Activated CD4-positive, alpha-beta T cell treated with anti-CD3 and anti-CD28 coated beads, Interleukin-2, amount 10 ng/mL, durations not matched to agents 7 days and 5 days (primary cell): ENCODE measurements around the gene LMBR1L. TPM values are rescaled to one million over a fixed set of nuclear protein-coding genes. Genes with fewer than 3 reads are reported as not detected.
A peak's percentile ranks its signal among the peaks of the same experiment; 100 is the strongest.

ENCODE experiments used
- CTCF ChIA-PET: fragments of 350-600 bp; sonication (Branson Sonifier 250); formaldehyde crosslinking; loops from one replicate; lab custom pipeline; 2021; ENCODE audit warnings: antibody characterized with exemption; lab: Charles Lee
- POLR2A ChIA-PET: fragments of 350-600 bp; sonication (Branson Sonifier 250); formaldehyde crosslinking; loops from one replicate; lab custom pipeline; 2021; ENCODE audit warnings: antibody characterized with exemption; lab: Charles Lee
- DNase-seq: peaks from one replicate; pipeline ENCODE4 v3.0.0-alpha.2; 2020
- H3K27ac Mint-ChIP-seq: one replicate; pipeline ENCODE4 v1.8.0; 2021; ENCODE audit warnings: mild to moderate bottlenecking, moderate library complexity, mixed read lengths
- H3K27me3 Mint-ChIP-seq: one replicate; pipeline ENCODE4 v1.8.0; 2021; ENCODE audit warnings: mixed read lengths
- H3K36me3 Mint-ChIP-seq: one replicate; pipeline ENCODE4 v1.8.0; 2021; ENCODE audit warnings: low read depth, mixed read lengths
- H3K4me1 Mint-ChIP-seq: one replicate; pipeline ENCODE4 v1.8.0; 2021; ENCODE audit warnings: mixed read lengths
- H3K4me3 Mint-ChIP-seq: one replicate; pipeline ENCODE4 v1.8.0; 2021; ENCODE audit warnings: mild to moderate bottlenecking, moderate library complexity, mixed read lengths
- H3K9me3 Mint-ChIP-seq: one replicate; pipeline ENCODE4 v1.8.0; 2021; ENCODE audit warnings: mixed read lengths
- total RNA-seq, 2 experiments: library from RNA; stranded (reverse); gene quantifications; one replicate each; pipeline ENCODE4 v1.2.3, GENCODE V29; 2021

The LMBR1L gene
- total RNA-seq, 2 experiments from 2014 or later = 60.3 to 62.3 TPM

GRCh38 chr12:49108958-49109404 lies 1.7 kb downstream of the LMBR1L start:
- H3K27me3 Mint-ChIP-seq = no peaks in the 10 kb centered on the region
- no peak for DNase-seq
- H3K36me3 Mint-ChIP-seq = peaks cover 9% of the 10 kb centered on the region
- peaks cover 28% of the 10 kb centered on the region for H3K4me1 Mint-ChIP-seq
- H3K9me3 Mint-ChIP-seq = no peaks in the 10 kb centered on the region
- H3K4me3 Mint-ChIP-seq = peak overlapping the region; percentile 96
- ChIA-PET POLR2A (interaction anchor here (1.0 to 2.8 kb wide), 2 partner anchors 9 to 22 kb away, joined by 8 to 9 read pairs; partner anchors contain the start of gene TUBA1B), CTCF (interaction anchor here (0.9 to 7.3 kb wide), 8 partner anchors 8 to 69 kb away, joined by 3 to 47 read pairs (median 8); partner anchors contain the start of genes DHH and TUBA1B)
- H3K27ac Mint-ChIP-seq = peak overlapping the region; percentile 94

GRCh38 chr12:49105504-49106084 lies 5.1 kb downstream of the LMBR1L start:
- Mint-ChIP-seq H3K27ac (no peak overlapping the region), H3K4me1 (peaks cover 21% of the 10 kb centered on the region), H3K9me3 (no peaks in the 10 kb centered on the region), H3K27me3 (no peaks in the 10 kb centered on the region), H3K36me3 (peaks cover 24% of the 10 kb centered on the region), H3K4me3 (no peak overlapping the region)
- ChIA-PET POLR2A (interaction anchor here (0.8 kb wide), 1 partner anchor 19 kb away, joined by 3 read pairs; no protein-coding TSS in a partner anchor), CTCF (interaction anchor here (1.3 to 5.1 kb wide), 8 partner anchors 8 to 165 kb away, joined by 3 to 28 read pairs (median 6); partner anchors contain the start of gene DHH)
- no peak for DNase-seq

GRCh38 chr12:49104822-49105221 lies 5.8 kb downstream of the LMBR1L start:
- H3K27ac Mint-ChIP-seq = no peak overlapping the region
- H3K4me3 Mint-ChIP-seq = no peak overlapping the region
- ChIA-PET POLR2A (interaction anchor here (0.8 kb wide), 1 partner anchor 20 kb away, joined by 3 read pairs; no protein-coding TSS in a partner anchor), CTCF (interaction anchor here (0.6 to 5.1 kb wide), 10 partner anchors 8 to 421 kb away, joined by 3 to 28 read pairs (median 4); partner anchors contain the start of gene DHH)
- no peaks in the 10 kb centered on the region for H3K27me3 Mint-ChIP-seq
- H3K4me1 Mint-ChIP-seq = peaks cover 20% of the 10 kb centered on the region
- no peak for DNase-seq
- H3K9me3 Mint-ChIP-seq = no peaks in the 10 kb centered on the region
- peaks cover 28% of the 10 kb centered on the region for H3K36me3 Mint-ChIP-seq

GRCh38 chr12:49100380-49100779 lies 10.3 kb downstream of the LMBR1L start:
- H3K27me3 Mint-ChIP-seq = peaks cover 4% of the 10 kb centered on the region
- POLR2A ChIA-PET = interaction anchor here (1.4 kb wide), 1 partner anchor 8 kb away, joined by 8 read pairs; no protein-coding TSS in a partner anchor
- no peak overlapping the region for H3K27ac Mint-ChIP-seq
- peaks cover 4% of the 10 kb centered on the region for H3K4me1 Mint-ChIP-seq
- no peak overlapping the region for H3K4me3 Mint-ChIP-seq
- peaks cover 38% of the 10 kb centered on the region for H3K36me3 Mint-ChIP-seq
- H3K9me3 Mint-ChIP-seq = no peaks in the 10 kb centered on the region
- CTCF ChIA-PET = interaction anchor here (0.6 to 6.1 kb wide), 6 partner anchors 9 to 37 kb away, joined by 3 to 47 read pairs (median 10); partner anchors contain the start of genes LMBR1L and TUBA1B
- DNase-seq = no peak

GRCh38 chr12:49098703-49099102 lies 11.9 kb downstream of the LMBR1L start:
- peaks cover 37% of the 10 kb centered on the region for H3K36me3 Mint-ChIP-seq
- ChIA-PET CTCF (interaction anchor here (1.0 to 6.1 kb wide), 8 partner anchors 11 to 345 kb away, joined by 3 to 47 read pairs (median 8); partner anchors contain the start of genes LMBR1L, RHEBL1 and TUBA1B), POLR2A (interaction anchor here (0.6 to 1.4 kb wide), 2 partner anchors 32 to 252 kb away, joined by 3 read pairs; partner anchors contain the start of gene TUBA1B)
- no peak overlapping the region for H3K4me3 Mint-ChIP-seq
- H3K4me1 Mint-ChIP-seq = peaks cover 13% of the 10 kb centered on the region
- DNase-seq = no peak
- H3K9me3 Mint-ChIP-seq = no peaks in the 10 kb centered on the region
- no peak overlapping the region for H3K27ac Mint-ChIP-seq
- H3K27me3 Mint-ChIP-seq = peaks cover 20% of the 10 kb centered on the region

- Mint-ChIP-seq H3K4me1 (peaks cover 18% of the 10 kb centered on the region), H3K36me3 (peaks cover 35% of the 10 kb centered on the region), H3K27ac (no peak overlapping the region), H3K27me3 (peaks cover 27% of the 10 kb centered on the region), H3K9me3 (no peaks in the 10 kb centered on the region), H3K4me3 (no peak overlapping the region)
- ChIA-PET POLR2A (interaction anchor here (1.4 kb wide), 1 partner anchor 33 kb away, joined by 3 read pairs; the partner anchor contains the start of gene TUBA1B), CTCF (interaction anchor here (0.6 to 6.1 kb wide), 9 partner anchors 10 to 345 kb away, joined by 3 to 47 read pairs (median 7); partner anchors contain the start of genes LMBR1L, RHEBL1 and TUBA1B)
- DNase-seq = peak; percentile 69
These were observed 12.6 kb downstream of the LMBR1L start for GRCh38 chr12:49098035-49098451.

- Mint-ChIP-seq H3K27me3 (peaks cover 33% of the 10 kb centered on the region), H3K4me1 (peaks cover 21% of the 10 kb centered on the region), H3K9me3 (no peaks in the 10 kb centered on the region), H3K4me3 (no peak overlapping the region), H3K36me3 (peaks cover 35% of the 10 kb centered on the region), H3K27ac (no peak overlapping the region)
- CTCF ChIA-PET = interaction anchor here (0.5 to 6.1 kb wide), 5 partner anchors 10 to 52 kb away, joined by 4 to 47 read pairs (median 10); partner anchors contain the start of genes LMBR1L and TUBA1B
- DNase-seq = no peak
- POLR2A ChIA-PET = no interaction called here
These were observed 13.3 kb downstream of the LMBR1L start for GRCh38 chr12:49097381-49097780.

GRCh38 chr12:49094975-49095365 lies 15.7 kb downstream of the LMBR1L start:
- Mint-ChIP-seq H3K4me1 (peaks cover 43% of the 10 kb centered on the region), H3K36me3 (peaks cover 22% of the 10 kb centered on the region), H3K4me3 (no peak overlapping the region), H3K27ac (no peak overlapping the region), H3K27me3 (peaks cover 55% of the 10 kb centered on the region), H3K9me3 (no peaks in the 10 kb centered on the region)
- CTCF ChIA-PET = interaction anchor here (1.1 to 6.1 kb wide), 12 partner anchors 9 to 245 kb away, joined by 3 to 26 read pairs (median 7); partner anchors contain the start of genes RHEBL1 and TUBA1B
- POLR2A ChIA-PET = no interaction called here
- DNase-seq = no peak

GRCh38 chr12:49094160-49094974 lies 16.3 kb downstream of the LMBR1L start, which contains the start of gene DHH:
Gene DHH, minus strand, starts transcription at chr12:49094801. Its CDS starts 289 bp downstream, at chr12:49094512.
- Mint-ChIP-seq H3K36me3 (peaks cover 20% of the 10 kb centered on the region), H3K27me3 (peaks cover 59% of the 10 kb centered on the region), H3K9me3 (no peaks in the 10 kb centered on the region), H3K27ac (no peak within 1 kb of the TSS), H3K4me3 (no peak within 1 kb of the TSS), H3K4me1 (peaks cover 46% of the 10 kb centered on the region)
- ChIA-PET CTCF (interaction anchor here (0.6 to 6.1 kb wide), 17 partner anchors 10 to 244 kb away, joined by 3 to 26 read pairs (median 5); partner anchors contain the start of genes RHEBL1 and TUBA1B), POLR2A (interaction anchor here (0.6 kb wide), 1 partner anchor 59 kb away, joined by 5 read pairs; no protein-coding TSS in a partner anchor)
- no peak for DNase-seq

GRCh38 chr12:49093792-49094159 lies 16.9 kb downstream of the LMBR1L start:
- Mint-ChIP-seq H3K27me3 (peaks cover 62% of the 10 kb centered on the region), H3K4me1 (peaks cover 49% of the 10 kb centered on the region)

GRCh38 chr12:49092816-49093406 lies 17.7 kb downstream of the LMBR1L start:
- Mint-ChIP-seq H3K27ac (no peak overlapping the region), H3K4me1 (peaks cover 58% of the 10 kb centered on the region), H3K4me3 (no peak overlapping the region), H3K27me3 (peaks cover 67% of the 10 kb centered on the region), H3K9me3 (no peaks in the 10 kb centered on the region), H3K36me3 (peaks cover 16% of the 10 kb centered on the region)
- no peak for DNase-seq
- ChIA-PET POLR2A (no interaction called here), CTCF (interaction anchor here (0.5 to 3.1 kb wide), 21 partner anchors 8 to 932 kb away, joined by 3 to 20 read pairs (median 6); partner anchors contain the start of genes DDN, LMBR1L, RACGAP1 and RHEBL1)

More at GRCh38 chr12:49093792-49094159, 16.9 kb downstream of the LMBR1L start:
- H3K36me3 Mint-ChIP-seq = peaks cover 20% of the 10 kb centered on the region
- H3K9me3 Mint-ChIP-seq = no peaks in the 10 kb centered on the region
- no peak for DNase-seq
- ChIA-PET POLR2A (interaction anchor here (0.6 kb wide), 1 partner anchor 58 kb away, joined by 5 read pairs; no protein-coding TSS in a partner anchor), CTCF (interaction anchor here (0.6 to 3.1 kb wide), 13 partner anchors 9 to 241 kb away, joined by 3 to 20 read pairs (median 5); partner anchors contain the start of gene RHEBL1)
- no peak overlapping the region for H3K4me3 Mint-ChIP-seq
- H3K27ac Mint-ChIP-seq = no peak overlapping the region
